H7 (cell line): ENCODE results near the gene WDR74. TPM values are rescaled to one million over a fixed set of nuclear protein-coding genes. Genes with fewer than 3 reads are reported as not detected.
A peak's percentile ranks its signal among the peaks of the same experiment; 100 is the strongest.
"Not testable (repeated sequence)": the region's sequence is repeated elsewhere in the genome, so short reads cannot be mapped to it uniquely, and the experiment has no call there.

ENCODE experiments used
- DNase-seq: peaks from one replicate; pipeline ENCODE4 v3.0.0; 2012
- H3K27me3 ChIP-seq: 2 replicates; pipeline ENCODE4 v1.6.0; 2011; ENCODE audit warnings: mild to moderate bottlenecking, low read length; ENCODE audit not compliant: control insufficient read depth, insufficient read depth
- H3K36me3 ChIP-seq: replicated peaks from 2 replicates; pipeline ENCODE4 v1.5.1; 2011; ENCODE audit warnings: low read length; ENCODE audit not compliant: control insufficient read depth, insufficient read depth
- H3K4me3 ChIP-seq: 2 replicates; pipeline ENCODE4 v1.5.1; 2011; ENCODE audit warnings: low read depth, mild to moderate bottlenecking, control low read depth, low read length, moderate library complexity; ENCODE audit not compliant: insufficient read depth
- total RNA-seq: library from RNA; depleted of rRNA; stranded (reverse); fragments of >200 nt; shearing (Covaris generic); gene quantifications from 2 replicates; pipeline ENCODE4 v1.2.3, GENCODE V29; 2014

WDR74 gene
- total RNA-seq, 1 experiment from 2014 or later: 153 TPM

DNA sequence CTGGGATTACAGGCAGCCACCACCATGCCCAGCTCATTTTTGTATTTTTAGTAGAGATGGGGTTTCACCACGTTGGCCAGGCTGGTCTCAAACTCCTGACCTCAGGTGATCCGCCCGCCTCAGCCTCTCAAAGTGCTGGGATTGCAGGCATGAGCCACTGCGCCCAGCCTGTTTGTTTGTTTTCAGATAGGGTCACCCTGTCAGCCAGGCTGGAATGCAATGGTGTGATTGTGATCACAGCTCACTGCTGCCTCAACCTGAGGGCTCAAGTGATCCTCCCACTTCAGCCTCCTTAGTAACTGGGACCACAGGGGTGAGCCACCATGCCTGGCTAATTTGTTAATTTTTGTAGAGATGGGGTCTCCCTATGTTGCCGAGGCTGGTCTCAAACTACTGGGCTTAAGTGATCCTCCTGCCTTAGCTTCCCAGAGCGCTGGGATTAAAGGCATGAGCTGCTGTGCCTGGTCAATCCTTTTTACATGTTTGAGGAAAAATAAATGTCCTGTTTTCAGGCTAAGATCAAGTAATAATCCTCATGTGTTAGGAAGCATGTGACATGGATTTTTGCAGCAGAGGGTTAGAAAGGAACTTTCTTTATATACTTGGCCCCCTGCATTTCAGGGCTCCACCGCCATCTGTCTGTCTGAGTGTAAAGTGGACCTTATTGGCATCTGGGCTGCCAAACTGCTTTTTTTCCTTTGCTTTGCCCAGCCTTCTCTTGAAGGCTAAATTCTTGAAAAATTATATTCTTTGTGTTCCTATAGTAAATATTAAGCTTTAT lies 36.5 kb upstream of the WDR74 start:
- Histone ChIP-seq H3K4me3 (no peak overlapping the region), H3K27me3 (no peaks in the 10 kb centered on the region), H3K36me3 (peaks cover 12% of the 10 kb centered on the region)
- DNase-seq: no peak

GRCh38 chr11:62874851-62875250 lies 35.5 kb upstream of the WDR74 start:
- Histone ChIP-seq H3K36me3 (peaks cover 12% of the 10 kb centered on the region), H3K4me3 (no peak overlapping the region), H3K27me3 (no peaks in the 10 kb centered on the region)
- DNase-seq: no peak

- H3K27me3 ChIP-seq: no peaks in the 10 kb centered on the region
- H3K36me3 ChIP-seq: peaks cover 10% of the 10 kb centered on the region
- no peak for DNase-seq
Observed at GRCh38 chr11:62865635-62866034, 26.2 kb upstream of the WDR74 start.

DNA sequence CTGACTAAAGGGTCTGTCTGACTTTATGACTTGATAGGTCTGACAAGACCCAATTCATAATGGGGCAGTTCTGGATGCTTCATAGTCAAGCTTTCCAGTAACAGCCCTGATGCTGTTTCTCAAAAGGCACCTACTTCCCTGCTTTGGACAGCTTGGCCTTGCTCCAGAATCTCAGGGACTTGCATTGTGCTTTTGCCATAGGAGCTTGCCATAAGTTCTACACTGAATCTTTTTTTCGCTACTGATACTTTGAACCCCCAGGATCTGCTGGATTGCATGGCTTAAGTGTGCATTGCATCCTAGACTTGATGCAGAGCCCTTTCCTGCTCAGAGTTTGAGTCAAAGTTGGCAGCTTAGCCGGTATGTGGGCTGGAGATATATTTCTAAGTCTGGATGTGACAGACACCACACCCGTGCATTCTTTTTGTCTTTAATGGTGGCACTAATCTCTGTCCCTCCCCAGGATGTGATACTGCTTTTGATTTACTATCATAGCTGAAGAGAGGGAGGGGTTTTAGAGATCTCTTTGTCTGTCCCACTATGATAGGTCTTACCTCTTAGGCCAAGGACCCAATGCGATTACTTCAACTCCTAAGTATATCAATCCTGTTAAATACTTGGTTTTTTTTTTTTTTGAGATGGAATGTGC lies 24.4 kb upstream of the WDR74 start:
- H3K36me3 ChIP-seq: peaks cover 10% of the 10 kb centered on the region
- no peaks in the 10 kb centered on the region for H3K27me3 ChIP-seq
- no peak for DNase-seq
- no peak overlapping the region for H3K4me3 ChIP-seq

More at GRCh38 chr11:62865635-62866034, 26.2 kb upstream of the WDR74 start:
- no peak overlapping the region for H3K4me3 ChIP-seq

DNA sequence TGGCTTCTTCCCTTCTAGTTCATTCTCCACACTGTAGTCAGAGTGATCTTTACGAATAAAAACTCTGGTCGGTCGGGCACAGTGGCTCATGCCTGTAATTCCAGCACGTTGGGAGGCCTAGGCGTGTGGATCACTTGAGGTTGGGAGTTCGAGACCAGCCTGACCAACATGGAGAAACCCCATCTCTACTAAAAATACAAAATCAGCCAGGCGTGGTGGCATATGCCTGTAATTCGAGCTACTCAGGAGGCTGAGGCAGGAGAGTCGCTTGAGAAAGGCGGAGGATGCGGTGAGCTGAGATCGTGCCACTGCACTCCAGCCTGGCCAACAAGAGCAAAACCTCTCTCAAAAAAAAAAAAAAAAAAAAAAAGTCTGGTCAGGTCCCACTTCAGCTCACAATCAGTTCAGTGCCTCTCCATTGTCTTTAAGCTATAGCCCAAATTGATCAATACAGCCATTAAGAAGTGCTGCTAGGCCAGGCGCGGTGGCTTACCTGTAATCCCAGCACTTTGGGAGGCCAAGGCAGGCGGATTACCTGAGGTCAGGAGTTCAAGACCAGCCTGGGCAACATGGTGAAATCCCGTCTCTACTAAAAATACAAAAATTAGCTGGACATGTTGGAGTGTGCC lies 22.3 kb upstream of the WDR74 start:
- DNase-seq: not testable (repeated sequence)

DNA sequence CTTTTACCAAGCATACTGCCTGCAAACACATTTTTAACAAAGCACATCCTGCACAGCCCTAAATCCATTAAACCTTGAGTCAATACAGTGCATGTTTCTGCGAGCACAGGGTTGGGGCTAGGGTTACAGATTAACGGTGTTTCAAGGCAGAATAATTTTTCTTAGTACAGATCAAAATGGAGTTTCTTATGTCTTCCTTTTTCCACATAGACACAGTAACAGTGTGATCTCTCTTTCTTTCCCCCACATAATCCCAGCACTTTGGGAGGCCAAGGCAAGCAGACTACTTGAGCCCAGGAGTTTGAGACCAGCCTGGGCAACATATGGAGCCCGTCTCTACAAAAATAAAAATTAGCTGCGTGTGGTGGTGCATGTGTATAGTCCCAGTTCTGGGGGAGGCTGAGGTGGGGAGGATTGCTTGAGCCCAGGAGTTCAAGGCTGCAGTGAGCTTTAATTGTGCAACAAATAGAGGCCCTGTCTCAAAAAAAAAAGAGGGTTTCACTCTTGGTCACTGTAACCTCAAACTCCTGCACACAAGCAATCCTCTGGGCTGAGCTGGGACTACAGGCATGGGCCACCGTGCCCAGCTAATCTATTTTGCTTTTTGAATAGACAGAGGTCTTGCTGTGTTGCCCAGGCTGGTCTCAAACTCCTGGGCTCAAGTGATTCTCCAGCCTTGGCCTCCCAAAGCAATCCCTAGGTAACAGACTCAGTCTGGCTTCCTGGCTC lies 21.6 kb upstream of the WDR74 start:
- no peak for DNase-seq
- no peaks in the 10 kb centered on the region for H3K27me3 ChIP-seq
- no peak overlapping the region for H3K4me3 ChIP-seq
- peaks cover 9% of the 10 kb centered on the region for H3K36me3 ChIP-seq

More for the DNA sequence above, 22.3 kb upstream of the WDR74 start:
- H3K4me3 ChIP-seq, H3K27me3 ChIP-seq, H3K36me3 ChIP-seq: not testable (repeated sequence)

GRCh38 chr11:62859281-62859703 lies 19.9 kb upstream of the WDR74 start:
- not testable (repeated sequence) for H3K4me3 ChIP-seq, H3K27me3 ChIP-seq, DNase-seq
- H3K36me3 ChIP-seq: peaks cover 15% of the 10 kb centered on the region

DNA sequence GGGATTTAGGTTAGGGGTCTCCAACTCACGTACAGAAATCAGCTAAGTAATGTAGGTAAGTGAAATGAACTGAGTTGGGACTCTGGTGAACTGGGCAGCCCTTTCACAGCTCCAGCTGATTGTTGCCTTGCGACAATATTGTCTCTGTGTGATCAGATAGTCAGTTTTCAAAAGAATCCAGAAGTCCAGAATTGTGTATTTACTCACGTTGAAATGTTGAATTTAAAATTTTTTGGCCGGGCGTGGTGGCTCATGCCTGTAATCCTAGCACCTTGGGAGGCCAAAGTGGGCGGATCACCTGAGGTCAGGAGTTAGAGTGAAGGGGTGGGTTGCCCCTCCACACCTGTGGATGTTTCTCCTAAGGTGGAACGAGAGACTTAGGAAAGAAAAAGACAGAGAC lies 18.8 kb upstream of the WDR74 start:
- H3K4me3 ChIP-seq: peak overlapping the region; percentile 84
- H3K27me3 ChIP-seq: no peaks in the 10 kb centered on the region
- peaks cover 21% of the 10 kb centered on the region for H3K36me3 ChIP-seq
- DNase-seq: no peak

DNA sequence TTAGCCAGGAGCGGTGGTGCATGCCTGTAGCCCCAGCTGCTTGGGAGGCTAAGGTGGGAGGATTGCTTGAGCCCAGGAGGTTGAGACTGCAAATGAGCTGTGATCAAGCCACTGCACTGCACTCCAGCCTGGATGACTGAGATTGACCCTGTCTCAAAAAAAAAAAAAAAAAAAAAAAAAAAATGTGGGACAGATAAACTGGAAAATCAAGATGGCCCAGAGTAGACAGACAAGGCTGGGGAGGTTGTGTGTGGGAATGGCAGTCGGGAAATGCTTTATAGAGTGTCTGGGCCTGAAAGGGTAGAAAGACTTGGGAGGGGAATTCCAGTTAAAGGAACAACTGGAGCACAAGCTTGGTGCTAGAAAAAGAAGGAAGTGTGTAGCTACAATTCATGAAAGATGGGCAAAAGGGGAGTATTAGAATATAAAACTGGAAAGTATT lies 18.2 kb upstream of the WDR74 start:
- peak overlapping the region; percentile 84 for H3K4me3 ChIP-seq

DNA sequence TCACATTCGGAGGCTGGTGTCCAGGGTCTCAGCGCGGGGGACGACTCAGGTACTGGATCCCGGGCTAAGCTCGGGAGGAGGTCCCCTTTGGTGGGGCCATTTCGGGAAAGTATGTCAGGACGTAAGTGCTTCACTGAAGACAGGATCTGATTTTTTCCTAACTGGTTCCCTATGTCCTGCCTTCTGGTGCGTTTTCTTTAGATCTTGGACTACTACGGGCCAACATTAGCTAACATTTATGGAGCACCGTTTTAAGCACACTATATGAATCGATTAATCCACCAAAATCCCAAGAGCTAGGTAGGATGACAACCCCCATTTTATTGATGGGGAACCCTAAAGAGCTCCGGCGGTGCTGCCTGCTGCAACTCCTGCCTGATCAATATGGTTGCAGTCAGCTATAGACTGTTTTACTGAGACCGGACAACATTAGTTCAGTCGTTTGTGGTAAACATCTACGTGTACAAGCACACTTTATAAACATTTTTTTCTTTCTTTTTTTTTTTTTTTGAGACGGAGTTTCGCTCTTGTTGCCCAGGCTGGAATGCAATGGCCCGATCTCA lies 17.0 kb upstream of the WDR74 start:
- Histone ChIP-seq H3K36me3 (peaks cover 31% of the 10 kb centered on the region), H3K4me3 (peak overlapping the region; percentile 84), H3K27me3 (no peaks in the 10 kb centered on the region)
- DNase-seq: no peak

More for the DNA sequence above, 18.2 kb upstream of the WDR74 start:
- Histone ChIP-seq H3K27me3 (no peaks in the 10 kb centered on the region), H3K36me3 (peaks cover 25% of the 10 kb centered on the region)
- DNase-seq: no peak

- Histone ChIP-seq H3K36me3 (peaks cover 31% of the 10 kb centered on the region), H3K4me3 (peak overlapping the region; percentile 84), H3K27me3 (no peaks in the 10 kb centered on the region)
- peak; percentile 95 for DNase-seq
Observed at GRCh38 chr11:62855571-62856332, 16.4 kb upstream of the WDR74 start.

DNA sequence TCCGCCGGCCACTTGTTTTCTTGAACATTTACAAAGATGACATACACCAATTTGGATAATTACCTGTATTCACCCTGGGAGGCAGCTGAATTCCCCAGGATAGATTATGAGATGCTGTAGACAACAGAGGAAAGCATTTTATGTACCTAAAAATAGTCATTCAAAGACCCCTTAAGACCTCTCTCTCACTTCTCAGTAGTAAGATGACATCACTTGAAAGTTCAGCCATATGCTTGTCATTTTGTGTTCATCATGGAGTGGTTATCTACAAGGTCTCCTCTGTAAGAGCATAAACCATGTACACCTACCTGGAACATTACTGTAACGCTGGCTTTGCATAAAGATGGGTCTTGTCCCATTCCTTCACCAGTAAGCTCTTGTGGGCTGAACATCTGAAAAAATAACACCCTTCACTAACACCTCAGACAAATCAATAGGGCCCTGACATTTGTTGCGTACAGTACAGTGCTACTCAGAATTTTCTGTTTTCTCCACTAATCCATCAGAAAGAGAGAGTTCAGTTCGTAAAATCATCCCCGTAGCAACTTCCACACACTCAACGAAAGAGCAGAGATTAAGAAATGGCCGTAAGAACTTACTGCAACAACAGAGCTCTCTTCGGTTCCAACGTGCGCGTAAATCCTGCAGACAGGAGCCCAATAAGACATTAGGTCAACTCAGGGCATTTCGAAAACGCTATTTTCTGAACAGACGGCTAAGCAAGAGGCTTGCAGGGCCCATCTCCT lies 15.6 kb upstream of the WDR74 start:
- Histone ChIP-seq H3K4me3 (peak overlapping the region; percentile 84), H3K27me3 (no peaks in the 10 kb centered on the region), H3K36me3 (peaks cover 31% of the 10 kb centered on the region)
- DNase-seq: no peak
